Fibroblast of mammary gland (primary cell): ENCODE data around the gene MTUS2.

Experiments used
- DNase-seq: peaks from one replicate; pipeline ENCODE4 v3.0.0-alpha.2; 2010; ENCODE audit warnings: low read depth
- H3K4me3 ChIP-seq: 2 replicates; pipeline ENCODE4 v1.5.1; 2011; ENCODE audit warnings: low read depth, mild to moderate bottlenecking, low read length, moderate library complexity; ENCODE audit not compliant: control insufficient read depth
- CTCF ChIP-seq: conservative IDR thresholded peaks from 2 replicates; pipeline ENCODE4 v1.5.1; 2011; ENCODE audit warnings: low read depth, low read length, inconsistent platforms; ENCODE audit not compliant: control insufficient read depth, insufficient read depth

The MTUS2 gene

GRCh38 chr13:29541400-29541799, 721.3 kb downstream of the MTUS2 start:
- no peak overlapping the region for H3K4me3 ChIP-seq
- DNase-seq: no peak
- TF ChIP-seq CTCF: no peak

GRCh38 chr13:29542381-29542780, 722.2 kb downstream of the MTUS2 start:
- TF ChIP-seq CTCF: no peak
- no peak for DNase-seq
- H3K4me3 ChIP-seq: no peak overlapping the region

- no peak overlapping the region for H3K4me3 ChIP-seq
- peak; percentile 69 for DNase-seq
- TF ChIP-seq CTCF: peak; percentile 7
Observed at GRCh38 chr13:29543230-29544215, 723.4 kb downstream of the MTUS2 start.

GRCh38 chr13:29545988-29546387, 725.8 kb downstream of the MTUS2 start:
- H3K4me3 ChIP-seq: no peak overlapping the region
- no peak for DNase-seq
- no peak for TF ChIP-seq CTCF

GRCh38 chr13:29546662-29547061, 726.5 kb downstream of the MTUS2 start:
- DNase-seq: no peak
- no peak overlapping the region for H3K4me3 ChIP-seq
- TF ChIP-seq CTCF: no peak

GRCh38 chr13:29547153-29547552, 727.0 kb downstream of the MTUS2 start:
- H3K4me3 ChIP-seq: no peak overlapping the region
- DNase-seq: no peak
- no peak for TF ChIP-seq CTCF
